Tongue (tissue), 2 donors: ENCODE data around the gene PA2G4. TPM values are rescaled to one million over a fixed set of nuclear protein-coding genes. Genes with fewer than 3 reads are reported as not detected.
"Not testable (repeated sequence)": the region's sequence is repeated elsewhere in the genome, so short reads cannot be mapped to it uniquely, and the experiment has no call there.

Experiments
- DNase-seq: peaks from one replicate; pipeline ENCODE4 v3.0.0-alpha.2; 2015
- total RNA-seq: library from RNA; depleted of rRNA; stranded (reverse); fragments of >200 nt; gene quantifications from one replicate; pipeline ENCODE4 v1.2.3, GENCODE V29; 2014

PA2G4 gene
- total RNA-seq, 1 donor from 2014 or later, result 98.1 TPM

GRCh38 chr12:56154246-56154771, 50.0 kb downstream of the PA2G4 start:
- peak; percentile 87 for DNase-seq

DNA sequence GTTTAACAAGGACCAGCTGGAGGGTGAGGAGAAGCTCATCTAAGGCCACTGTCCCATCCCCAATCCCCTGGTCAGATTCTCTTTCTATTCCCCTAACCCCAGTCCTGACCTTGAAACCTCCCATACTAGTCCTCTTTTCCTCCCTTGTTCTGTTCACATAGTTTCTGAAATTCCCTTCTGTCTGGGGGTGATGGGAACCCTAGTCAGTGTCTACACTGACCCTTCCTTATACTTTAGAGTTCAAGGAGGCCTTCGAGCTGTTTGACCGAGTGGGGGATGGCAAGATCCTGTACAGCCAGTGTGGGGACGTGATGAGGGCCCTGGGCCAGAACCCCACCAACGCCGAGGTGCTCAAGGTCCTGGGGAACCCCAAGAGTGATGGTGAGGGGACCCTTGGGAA, 50.5 kb downstream of the PA2G4 start:
- no peak for DNase-seq

DNA sequence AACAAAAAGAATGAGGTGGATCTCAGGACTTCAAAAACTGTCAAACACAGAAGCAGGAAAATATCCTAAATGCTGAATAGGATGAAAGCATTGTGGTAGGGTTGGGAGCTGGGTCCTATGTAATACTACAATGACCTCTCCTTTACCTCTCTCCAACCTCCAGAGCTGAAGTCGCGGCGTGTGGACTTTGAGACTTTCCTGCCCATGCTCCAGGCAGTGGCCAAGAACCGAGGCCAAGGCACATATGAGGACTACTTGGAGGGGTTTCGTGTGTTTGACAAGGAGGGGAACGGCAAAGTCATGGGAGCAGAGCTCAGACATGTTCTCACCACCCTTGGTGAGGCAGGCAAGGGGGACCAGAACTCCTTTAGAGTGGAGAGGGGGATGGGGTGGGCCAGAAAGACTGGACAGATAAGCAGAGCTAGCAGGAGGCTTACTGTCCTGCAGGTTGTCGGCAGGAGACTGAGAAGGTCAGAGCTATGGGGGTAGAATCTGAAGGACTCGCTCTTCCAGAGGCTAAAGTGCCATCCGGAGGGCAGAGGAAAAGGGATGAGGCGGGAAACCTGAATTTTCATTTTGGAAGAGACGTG, 51.0 kb downstream of the PA2G4 start:
- DNase-seq, result no peak

DNA sequence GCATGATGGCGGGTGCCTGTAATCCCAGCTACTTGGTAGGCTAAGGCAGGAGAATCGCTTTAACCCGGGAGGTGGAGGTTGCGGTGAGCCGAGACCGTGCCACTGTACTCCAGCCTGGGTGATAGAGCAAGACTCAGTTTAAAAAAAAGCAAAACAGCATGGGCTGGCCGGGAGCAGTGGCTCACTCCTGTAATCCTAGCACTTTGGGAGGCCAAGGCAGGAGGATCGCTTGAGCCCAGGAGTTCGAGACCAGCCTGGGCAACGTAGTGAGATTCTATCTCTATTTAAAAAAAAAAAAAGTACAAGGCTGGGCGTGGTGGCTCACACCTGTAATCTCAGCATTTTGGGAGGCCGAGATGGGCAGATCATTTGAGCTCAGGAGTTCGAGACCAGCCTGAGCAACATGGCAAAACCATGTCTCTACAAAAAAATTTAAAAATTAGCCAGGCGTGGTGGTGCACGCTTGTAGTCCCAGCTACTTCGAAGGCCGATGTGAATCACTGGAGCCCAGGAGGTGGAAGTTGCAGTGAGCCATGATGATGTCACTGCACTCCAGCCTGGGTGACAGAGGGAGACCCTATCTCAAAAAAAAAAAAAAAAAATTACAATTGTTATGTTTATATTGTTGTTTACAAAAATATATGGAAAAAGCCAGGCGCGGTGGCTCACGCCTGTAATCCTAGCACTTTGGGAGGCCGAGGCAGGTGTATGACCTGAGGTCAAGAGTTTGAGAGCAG, 52.3 kb downstream of the PA2G4 start:
- DNase-seq, result not testable (repeated sequence)

GRCh38 chr12:56157201-56158028, 53.1 kb downstream of the PA2G4 start:
- peak; percentile 94 for DNase-seq

GRCh38 chr12:56158029-56158925, 53.9 kb downstream of the PA2G4 start, which contains the start of gene MYL6:
MYL6 (plus strand) TSS chr12:56158359; CDS start chr12:56158402, 43 bp downstream.
- DNase-seq, result peak; percentile 99

DNA sequence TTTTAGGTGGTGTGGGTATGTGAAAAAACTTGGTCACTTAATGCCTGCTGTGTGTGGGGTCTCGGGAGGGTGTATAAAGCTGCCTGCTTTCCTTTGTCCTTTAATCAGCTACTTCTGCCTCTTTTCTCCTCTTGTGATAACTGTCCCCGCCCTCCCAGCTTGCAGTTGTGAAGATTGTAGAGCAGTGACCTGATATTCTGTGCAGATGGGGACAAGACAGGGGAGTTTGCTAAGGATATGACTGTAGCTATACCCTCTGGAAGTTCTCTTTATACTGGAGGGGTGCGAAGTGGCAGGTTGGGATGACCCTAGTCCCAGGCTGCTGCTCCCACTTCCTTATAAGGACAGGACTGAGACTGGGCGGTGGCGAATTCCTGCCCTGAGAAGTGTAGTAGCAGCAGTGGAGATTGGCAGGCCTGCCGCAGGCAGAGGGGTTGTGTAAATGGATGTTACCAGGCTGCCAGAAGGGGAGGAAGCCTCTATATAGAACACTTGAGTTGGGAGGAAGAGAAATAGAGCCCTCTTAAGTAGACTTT, 54.6 kb downstream of the PA2G4 start:
- DNase-seq, result peak; percentile 89

DNA sequence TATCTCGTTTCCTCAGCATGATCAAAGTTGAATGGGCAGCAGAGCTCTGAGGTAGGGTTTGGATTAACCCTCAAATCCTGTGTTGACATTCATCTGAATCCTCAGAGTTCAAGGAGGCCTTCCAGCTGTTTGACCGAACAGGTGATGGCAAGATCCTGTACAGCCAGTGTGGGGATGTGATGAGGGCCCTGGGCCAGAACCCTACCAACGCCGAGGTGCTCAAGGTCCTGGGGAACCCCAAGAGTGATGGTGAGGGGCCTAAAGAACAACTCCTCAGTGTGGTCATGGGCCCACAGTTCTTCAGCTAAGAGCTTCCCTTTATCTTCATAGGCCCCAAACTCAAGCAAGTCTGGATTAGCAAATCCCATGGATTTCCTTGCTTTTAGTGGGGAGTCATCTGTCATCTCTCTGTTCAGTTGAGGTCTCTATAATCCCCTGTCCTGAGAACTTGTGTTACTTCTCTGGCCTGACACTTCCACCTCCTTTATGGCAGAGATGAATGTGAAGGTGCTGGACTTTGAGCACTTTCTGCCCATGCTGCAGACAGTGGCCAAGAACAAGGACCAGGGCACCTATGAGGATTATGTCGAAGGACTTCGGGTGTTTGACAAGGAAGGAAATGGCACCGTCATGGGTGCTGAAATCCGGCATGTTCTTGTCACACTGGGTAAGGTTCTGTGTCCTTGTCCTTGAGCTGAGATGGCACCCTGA, 55.3 kb downstream of the PA2G4 start:
- no peak for DNase-seq

DNA sequence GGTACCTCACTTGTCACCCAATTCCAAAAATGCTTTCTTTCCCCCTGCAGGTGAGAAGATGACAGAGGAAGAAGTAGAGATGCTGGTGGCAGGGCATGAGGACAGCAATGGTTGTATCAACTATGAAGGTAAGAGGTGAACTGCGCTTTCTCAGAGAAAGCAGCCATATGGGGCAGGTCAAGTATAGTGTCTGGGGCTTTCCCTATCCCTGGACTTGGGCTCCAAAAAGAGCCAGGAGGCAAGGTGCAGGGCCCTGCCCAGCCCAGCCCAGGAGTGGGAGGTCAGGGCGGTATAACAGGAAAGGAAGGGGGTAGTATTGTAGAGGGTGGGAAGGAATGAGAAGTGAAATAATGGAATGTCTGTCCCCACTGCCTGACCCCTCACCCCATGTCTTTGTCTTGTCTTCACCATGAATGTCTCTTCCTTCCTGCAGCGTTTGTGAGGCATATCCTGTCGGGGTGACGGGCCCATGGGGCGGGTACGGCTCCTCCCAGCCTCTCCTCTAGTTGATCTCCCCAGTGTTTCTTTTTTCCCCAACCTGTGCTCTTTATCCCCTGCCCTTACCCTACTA, 55.9 kb downstream of the PA2G4 start:
- DNase-seq, result no peak

- no peak for DNase-seq
Observed at GRCh38 chr12:56160894-56161689, 56.7 kb downstream of the PA2G4 start.

GRCh38 chr12:56161690-56162351, 57.5 kb downstream of the PA2G4 start:
- no peak for DNase-seq

GRCh38 chr12:56162468-56163290, 58.3 kb downstream of the PA2G4 start:
- no peak for DNase-seq

Other genes starting within 250 kb of the PA2G4 start
- 15.5 TPM for gene PYM1, start 176.7 kb upstream of the PA2G4 start, total RNA-seq
- 50.5 TPM for gene DGKA, start 173.4 kb upstream of the PA2G4 start, total RNA-seq
- gene PMEL, start 138.5 kb upstream of the PA2G4 start, total RNA-seq, result 2.1 TPM
- 14.0 TPM for gene CDK2, start 137.7 kb upstream of the PA2G4 start, total RNA-seq
- gene RAB5B, start 130.5 kb upstream of the PA2G4 start, total RNA-seq, result 77.1 TPM
- gene SUOX, start 107.3 kb upstream of the PA2G4 start, total RNA-seq, result 11.1 TPM
- gene IKZF4, start 83.5 kb upstream of the PA2G4 start, total RNA-seq, result 7.3 TPM
- gene RPS26, start 62.6 kb upstream of the PA2G4 start, total RNA-seq, result 541 TPM
- gene ERBB3, start 24.4 kb upstream of the PA2G4 start, total RNA-seq, result 147 TPM
- 1,420 TPM for gene RPL41, start 12.1 kb downstream of the PA2G4 start, total RNA-seq
- 5.6 TPM for gene ZC3H10, start 13.7 kb downstream of the PA2G4 start, total RNA-seq
- 152 TPM for gene ESYT1, start 23.7 kb downstream of the PA2G4 start, total RNA-seq
- gene MYL6B, start 48.0 kb downstream of the PA2G4 start, total RNA-seq, result 136 TPM
- gene MYL6, start 53.8 kb downstream of the PA2G4 start, total RNA-seq, result 707 TPM
- gene SMARCC2, start 84.9 kb downstream of the PA2G4 start, total RNA-seq, result 49.0 TPM
- 70.3 TPM for gene RNF41, start 117.4 kb downstream of the PA2G4 start, total RNA-seq
- gene NABP2, start 119.8 kb downstream of the PA2G4 start, total RNA-seq, result 18.2 TPM
- 0.31 TPM for gene SLC39A5, start 125.5 kb downstream of the PA2G4 start, total RNA-seq
- gene ANKRD52, start 153.8 kb downstream of the PA2G4 start, total RNA-seq, result 19.3 TPM
- gene COQ10A, start 162.4 kb downstream of the PA2G4 start, total RNA-seq, result 49.6 TPM
- 235 TPM for gene CS, start 195.8 kb downstream of the PA2G4 start, total RNA-seq
- 45.9 TPM for gene CNPY2, start 211.4 kb downstream of the PA2G4 start, total RNA-seq
- gene PAN2, start 229.4 kb downstream of the PA2G4 start, total RNA-seq, result 60.4 TPM
- not detected for gene IL23A, start 234.3 kb downstream of the PA2G4 start, total RNA-seq